Nucleus accumbens (tissue), 56 donors: ENCODE data around the gene AUTS2.

Experiments
- DNase-seq, 56 donors: peaks; one replicate each; lab custom pipeline; 2025; lab: John Stamatoyannopoulos, UW

AUTS2 gene

DNA sequence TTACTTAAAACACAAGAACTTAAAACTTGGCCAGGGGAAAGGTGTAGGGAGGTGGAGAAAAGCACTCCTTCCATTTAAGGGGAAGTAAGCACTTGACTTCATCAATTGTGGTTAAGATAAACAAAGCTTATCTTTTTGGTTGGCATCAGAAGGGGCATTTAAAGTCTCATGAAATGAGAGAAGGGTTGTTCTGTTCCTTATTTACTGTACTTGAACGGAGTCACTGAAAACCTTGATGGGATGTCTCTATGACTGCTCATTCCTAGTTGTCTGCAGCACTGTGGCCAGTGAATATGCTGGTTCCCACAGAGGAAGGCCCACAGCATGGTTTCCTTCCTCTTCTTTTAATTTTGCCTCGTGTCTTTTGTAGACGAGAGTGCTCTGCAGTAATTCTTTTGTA is 229.3 kb downstream of the AUTS2 start:
- DNase-seq, result no peak

DNA sequence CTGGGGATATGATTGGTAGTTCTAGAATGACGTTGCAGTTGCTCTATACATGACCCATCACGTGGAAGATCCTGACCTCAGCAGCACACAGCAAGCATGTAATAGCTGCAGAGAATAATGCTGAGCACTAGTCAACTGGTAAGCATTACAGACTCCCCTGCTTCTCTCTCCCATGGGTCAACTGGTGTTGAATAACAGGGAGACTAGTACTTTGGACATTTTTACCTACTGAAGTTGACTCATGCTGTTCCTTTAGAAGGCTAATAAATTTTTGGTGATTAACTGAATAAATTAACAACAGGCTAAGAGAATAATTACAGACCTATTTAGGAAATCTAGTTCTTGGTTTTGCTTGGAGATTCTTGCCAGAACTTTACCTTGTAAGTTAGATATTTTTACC is 234.1 kb downstream of the AUTS2 start:
- no peak for DNase-seq

DNA sequence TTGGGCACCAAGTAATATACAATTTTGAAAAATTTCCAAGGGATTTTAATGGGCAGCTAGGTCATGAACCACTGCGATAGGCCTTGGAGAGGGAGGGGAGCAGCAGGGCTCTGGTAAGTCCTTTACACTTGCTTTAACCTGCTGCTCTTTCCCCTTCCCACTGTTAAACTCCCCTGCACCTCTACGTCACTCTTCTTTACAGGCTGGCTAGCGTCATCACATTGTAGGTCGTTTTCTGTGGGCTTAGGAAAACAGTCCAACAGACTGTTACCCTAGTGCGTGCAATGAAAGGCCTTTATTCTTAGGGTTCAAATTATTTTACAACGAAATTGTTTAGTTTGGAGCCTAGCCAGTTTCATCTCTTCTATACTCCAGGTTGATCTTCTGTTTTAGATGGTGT is 235.7 kb downstream of the AUTS2 start:
- DNase-seq, result no peak

DNA sequence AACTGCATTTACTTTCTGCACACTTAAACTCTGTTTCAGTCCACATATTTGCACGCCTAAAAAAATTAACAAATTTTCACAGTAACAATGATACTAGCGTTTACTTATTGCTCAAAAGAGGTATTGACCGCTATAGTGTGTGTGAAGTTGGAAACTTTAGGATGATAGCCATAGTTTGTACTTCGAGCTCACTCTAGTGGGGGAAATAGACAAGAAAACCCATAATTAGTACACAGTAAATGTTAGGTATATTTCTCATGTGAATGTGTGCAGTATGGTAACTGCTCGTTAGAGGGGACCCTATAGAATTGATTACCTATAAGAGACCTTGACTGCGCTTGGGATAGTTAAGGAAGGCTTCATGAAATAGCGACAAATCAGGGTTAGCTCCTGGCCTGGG is 238.4 kb downstream of the AUTS2 start:
- no peak for DNase-seq

DNA sequence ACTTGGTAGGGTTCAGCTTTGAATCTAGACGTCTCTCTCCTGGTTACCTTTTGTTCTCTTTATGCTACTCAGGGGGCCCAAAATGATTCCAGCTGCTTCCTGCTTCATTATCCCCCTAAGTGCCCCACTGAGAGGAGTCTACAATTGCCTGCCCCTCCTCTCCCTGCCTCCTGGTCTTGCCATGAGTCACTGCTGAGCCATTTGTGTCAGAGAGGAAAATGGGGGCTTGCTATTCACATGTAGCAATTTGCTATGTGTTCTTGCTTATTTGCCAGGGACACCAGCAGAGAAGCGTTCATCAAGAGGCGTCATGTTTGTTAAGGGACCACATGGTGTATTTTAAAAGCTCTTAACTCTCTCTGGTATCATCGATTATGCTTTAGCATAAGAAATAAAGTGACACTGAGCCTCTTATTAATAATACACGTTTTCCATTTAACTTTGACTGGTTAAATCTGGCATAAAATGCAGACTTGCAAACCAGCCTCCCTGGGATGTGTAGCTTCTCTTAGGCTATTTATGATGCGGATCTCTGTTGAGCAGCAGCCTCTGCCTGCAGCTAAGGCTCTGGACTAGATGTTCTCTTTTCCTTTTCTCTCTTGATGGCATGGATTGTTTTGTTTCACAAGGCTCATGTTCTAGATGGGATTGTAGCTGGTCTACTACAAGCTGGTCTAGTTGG is 239.3 kb downstream of the AUTS2 start:
- DNase-seq, result no peak

DNA sequence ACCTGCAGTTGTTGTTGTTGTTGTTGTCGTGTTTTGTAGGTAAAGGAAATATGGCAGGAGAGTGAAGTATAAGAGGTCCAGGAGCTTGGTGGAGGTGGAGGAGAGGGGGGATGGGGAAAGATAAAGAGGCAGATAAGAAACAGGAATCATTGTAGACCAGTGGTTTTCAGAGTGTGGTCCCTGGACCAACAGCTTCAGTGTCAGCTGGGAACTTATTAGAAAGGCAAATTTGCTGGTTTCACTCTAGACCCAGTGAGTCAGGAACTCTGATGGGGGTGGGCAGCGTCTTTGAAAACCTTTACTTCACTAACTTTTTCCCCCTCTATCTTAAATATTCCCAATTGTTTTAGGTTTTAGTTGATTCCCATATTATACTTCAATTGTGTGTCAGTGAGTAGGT is 241.5 kb downstream of the AUTS2 start:
- DNase-seq, result no peak

DNA sequence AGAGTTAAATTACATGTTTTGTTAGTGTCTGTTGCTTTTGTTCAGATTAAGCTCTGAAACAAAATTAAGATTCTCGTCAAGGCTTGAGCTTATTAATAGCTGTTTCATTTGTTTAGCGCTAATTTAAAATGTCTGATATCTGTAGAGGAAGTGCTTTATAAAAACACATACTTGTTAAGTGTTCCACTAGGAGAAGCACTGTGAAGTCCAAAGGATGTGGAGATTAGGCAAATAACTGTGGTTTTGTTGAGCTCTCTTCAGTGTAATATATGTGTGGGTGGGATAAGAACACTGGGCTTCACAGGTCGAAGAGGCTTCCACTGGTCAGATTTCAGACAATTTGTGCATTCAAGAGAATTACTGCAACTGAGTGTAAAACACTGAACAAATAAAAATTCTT is 242.0 kb downstream of the AUTS2 start:
- no peak for DNase-seq

DNA sequence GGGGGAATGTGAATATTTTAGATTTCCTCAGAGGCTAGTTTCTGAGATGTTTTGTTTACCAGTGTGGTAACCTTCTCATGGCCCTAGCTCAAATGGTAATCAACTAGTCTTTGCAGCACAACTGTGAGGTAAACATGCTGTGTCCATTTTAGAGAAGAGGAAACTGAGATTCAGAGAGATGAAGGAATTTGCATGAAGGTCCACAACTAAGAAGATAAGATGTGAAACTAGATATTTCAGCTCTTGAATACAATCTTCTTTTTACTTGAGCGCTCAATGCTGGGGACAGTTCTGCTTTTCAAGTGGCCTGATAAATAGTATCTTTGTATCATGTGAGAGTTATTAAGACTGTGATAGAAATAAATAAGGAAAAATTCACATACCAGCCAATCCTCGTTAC is 245.4 kb downstream of the AUTS2 start:
- DNase-seq, result no peak

DNA sequence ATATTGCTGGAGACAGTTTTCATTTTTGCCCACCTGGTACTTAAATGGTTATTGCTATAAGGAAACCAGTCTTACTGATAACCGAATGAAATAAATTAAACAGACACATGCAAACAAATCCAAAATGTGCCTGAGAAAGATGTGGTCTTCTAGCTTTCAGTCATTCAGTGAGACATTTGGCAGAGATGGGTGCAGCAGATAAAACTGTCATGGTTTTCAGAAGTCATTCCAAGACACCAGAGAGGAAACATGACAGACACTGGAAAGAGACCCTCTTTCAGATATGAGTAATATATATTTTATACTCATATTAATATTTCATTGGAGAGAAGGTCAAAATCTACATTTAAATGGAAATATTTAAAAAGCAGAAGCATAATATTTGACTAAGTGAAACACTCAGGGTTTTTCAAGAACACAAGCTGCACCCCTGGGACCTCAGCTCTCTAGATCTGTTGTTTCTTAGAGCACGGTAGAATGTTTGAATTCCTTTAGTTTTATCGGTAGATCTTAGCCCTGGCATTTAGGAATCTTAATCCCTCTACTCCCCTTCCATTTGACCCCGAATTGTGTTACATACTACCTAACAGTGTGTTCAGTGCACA is 246.1 kb downstream of the AUTS2 start:
- no peak for DNase-seq

DNA sequence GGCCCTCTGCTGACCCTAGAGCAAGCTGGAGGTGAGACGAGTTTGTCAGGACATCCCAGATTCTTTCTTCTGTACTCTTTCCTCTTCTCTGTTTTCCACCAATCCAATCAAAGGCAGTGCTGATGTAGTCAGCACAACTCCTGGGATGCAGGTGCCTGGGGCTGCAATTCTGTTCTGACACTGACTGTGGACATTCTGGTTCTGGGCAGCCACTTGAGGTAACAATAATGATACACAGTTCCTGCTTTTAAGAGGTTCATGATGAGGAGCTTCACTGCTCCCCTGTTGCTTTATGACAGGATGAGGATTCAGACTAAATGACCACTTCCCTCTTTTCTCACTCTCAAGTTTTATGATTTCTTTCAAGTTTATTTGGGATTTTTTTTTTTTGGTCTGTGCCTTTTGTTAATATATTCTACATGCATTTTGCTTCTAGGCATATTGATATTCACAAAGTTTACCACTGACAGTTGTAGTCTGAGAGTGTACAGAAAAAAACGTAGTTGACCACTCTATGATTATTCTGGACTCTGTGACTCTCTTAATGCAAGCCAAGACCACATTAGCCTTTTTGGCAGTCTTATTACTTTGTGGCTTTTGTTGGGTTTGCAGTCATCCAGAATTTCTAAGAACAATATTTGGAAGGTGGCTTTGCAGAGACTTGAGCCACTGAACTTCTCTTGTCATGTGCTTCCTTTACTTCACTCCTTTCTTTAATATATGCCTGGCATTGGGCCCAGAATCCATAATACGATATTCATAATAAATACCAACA is 247.6 kb downstream of the AUTS2 start:
- DNase-seq, result no peak

DNA sequence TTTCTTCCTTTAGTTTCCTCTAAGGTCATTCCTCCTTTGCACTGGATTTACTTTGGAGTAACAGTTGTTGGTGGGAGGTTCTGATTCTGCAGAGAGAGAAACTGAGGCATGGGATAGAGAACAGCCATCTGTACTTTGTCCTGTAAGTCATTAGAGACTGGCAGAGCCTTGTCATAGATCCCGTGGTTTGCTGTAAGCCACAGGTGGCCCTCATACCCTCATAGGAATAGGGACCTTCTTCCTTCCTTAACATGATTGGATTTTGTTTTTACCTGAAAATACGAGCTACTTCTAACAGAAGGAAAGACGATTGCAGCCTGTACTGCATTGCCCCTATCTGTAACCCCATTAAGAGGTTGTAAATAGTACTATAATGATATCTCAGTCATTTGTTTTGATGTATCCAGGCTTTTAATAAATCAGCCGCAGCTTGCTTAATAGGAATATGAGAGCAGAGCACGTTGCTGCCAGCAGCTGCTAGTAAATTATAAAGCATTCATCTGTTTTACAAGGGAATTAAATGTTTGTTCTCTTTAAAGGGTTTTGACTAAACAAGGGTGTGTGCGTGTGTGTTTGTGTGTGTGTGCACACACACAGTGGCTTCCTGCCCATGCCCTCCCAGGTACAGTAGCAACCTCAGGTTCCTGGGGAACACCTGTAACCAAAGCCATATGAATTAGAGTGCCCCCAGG is 249.8 kb downstream of the AUTS2 start:
- no peak for DNase-seq

DNA sequence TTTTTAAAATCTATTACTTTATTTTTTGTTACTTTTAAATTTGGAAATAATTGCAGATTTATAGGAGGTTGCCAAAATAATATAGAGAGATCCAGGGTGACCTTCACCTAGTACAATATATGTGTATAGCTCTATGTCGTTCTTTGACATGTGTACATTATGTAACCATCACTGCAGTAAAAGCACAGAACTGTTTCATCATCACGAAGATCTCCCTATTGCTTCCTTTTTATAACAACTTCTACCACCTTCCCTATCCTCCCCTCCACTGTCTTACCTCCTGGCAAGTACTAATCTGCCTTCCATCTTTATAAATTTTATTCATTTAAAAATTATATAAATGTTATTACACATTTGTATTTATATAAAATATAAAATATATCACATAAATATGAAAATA is 251.0 kb downstream of the AUTS2 start:
- DNase-seq, result no peak

DNA sequence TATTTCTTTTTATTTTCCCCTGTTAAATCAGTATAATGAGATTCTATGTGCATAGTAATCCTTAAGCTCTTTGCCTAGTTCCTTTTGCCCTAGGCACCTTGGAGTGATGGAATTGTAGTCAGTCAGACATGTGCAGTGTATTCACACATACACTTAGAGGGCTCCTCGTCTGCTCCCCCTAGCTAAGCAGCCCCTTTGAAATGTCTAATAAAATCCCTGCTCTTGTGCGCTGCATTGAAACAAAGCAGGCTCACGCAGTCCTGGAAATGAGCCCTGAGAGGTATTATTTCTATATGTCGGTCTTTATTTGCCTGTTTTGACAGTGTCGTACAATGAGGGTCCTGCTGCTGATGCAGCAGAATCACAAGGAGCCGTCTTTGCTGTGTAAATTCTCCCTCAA is 258.7 kb downstream of the AUTS2 start:
- DNase-seq, result no peak

DNA sequence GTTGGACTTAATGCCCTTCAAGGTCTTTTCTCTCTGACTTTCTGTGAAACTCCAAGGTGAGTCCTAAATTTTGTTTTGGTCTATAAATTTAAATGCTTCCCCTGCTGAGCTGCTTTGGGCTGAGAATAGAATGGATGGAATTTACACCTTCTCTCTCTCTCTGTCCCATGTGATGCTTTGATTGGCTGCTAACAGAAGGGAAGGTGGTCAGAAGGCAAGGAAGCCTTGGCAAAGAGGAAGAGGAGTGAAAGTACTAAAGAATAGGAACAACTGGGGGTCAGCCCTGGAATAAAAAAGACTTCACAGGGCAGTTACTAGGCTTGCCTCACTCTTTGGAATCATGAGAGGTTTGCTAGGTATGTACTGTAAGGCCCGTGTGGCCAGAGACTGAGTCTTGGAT is 260.2 kb downstream of the AUTS2 start:
- no peak for DNase-seq

DNA sequence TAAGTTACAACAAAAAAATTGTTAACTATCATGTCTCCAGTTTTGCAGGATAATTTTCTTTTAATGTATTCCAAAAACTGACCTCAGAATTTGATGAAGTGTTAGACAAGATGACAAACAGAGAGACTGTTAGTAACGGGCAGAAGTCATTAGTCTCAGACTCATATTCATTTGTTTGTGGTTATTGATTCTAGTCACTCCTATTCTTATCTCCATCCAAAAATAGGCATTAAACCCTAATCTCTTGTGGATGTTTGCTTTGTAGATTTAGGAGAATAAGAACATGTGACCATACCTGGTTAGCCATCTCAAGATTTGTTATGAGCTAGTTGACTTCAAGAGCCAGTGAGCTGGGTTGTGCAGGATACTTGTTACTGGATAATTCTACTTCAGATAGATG is 261.1 kb downstream of the AUTS2 start:
- DNase-seq, result no peak

DNA sequence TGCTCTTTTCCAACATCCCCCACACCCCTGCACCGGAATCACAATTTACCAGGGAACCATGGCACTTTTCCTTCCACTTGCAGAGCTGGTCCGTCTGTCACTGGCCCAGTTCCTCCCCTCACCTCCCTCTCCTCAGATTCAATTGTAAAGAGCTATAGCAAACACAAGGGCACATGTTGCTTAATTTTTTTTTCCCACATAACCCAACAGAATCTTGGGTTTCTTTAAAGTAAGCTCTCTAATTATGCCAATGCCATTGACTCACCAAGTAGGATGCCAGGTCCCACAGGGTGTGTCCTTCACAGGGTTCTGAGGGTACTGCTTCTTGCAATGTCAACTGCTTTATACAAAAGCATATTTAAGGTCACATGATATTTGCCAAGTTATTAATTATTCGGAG is 262.2 kb downstream of the AUTS2 start:
- DNase-seq, result no peak

DNA sequence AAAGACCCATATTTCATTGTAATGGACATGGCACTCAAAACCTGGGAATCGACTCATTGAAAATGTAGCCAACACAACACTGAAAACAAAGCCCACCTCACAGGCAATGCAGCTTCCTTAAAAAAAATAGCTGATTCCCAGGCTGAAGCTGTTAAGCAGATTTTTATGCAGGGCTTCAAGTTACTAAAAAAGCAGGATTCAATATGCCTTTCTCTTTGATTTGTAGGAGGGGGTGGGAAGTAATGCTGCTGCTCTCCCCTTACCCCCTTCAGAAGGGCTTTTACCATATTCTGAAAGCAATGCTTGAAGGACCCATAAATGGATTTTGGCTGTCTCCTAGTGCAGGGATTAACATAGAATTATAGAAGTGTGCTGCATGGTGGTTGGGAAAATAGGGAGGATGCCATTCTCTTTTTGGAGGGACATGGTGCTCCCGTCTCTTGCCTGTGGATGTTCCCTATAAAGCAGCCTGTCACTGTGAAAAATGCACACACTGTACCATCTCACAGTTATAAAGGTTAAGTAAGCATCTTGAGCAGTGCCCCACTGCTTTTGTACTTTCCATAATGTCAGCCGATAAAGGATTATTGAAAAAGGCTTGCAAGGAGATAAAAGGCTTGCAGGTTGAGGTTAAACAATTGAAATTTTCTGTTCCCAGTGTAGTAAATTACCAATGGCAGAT is 262.8 kb downstream of the AUTS2 start:
- DNase-seq, result no peak

DNA sequence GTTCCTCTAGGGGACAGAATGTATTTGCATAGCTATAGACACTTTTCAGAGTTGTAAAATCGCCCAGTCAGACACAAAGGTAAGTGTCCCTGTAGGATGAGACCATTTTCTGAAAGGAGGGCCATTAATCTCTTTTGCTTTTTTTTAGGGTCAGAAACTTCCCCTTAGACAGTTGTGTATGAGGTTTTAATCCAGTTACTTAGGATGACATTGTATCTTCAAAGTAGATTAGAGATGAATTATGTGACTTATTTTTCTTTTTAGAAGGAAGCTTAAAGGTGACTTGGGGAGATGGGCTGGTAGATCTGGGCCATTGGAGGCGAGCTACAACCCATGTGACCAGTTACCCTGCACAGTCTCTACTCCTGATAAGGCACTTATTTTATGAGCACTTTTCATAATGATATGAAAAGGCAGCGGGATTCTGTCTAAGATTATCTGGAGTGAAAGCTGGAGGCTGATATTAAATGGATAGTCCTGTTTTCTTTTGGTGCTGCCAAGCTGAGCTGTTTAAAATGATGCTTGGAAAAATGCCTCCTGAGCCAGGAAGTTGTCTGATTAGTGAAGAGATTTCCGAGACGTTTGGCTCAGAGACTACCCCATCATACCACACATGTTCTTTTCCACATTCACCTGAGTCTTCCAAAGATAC is 264.3 kb downstream of the AUTS2 start:
- DNase-seq, result no peak

DNA sequence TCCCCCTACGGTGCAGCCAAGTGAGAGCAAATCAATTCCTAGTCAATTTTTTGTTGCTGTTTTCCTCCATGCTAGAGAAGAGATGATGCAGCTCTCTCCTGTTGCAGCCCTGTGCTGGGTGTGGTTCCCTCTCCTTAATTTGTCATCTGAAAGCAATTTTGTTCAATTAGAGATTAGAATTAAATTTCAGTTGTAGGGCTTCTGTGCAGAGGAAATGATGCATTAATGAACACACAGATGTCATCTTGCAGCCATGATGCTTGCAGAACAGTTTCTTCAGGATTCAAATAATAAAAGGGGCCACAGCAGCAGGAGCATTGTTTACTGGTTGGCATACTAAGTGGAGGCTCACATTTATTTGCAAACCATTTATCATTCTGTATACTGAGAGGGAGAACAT is 266.0 kb downstream of the AUTS2 start:
- DNase-seq, result peak in 1 of 56 donors; percentile 9

DNA sequence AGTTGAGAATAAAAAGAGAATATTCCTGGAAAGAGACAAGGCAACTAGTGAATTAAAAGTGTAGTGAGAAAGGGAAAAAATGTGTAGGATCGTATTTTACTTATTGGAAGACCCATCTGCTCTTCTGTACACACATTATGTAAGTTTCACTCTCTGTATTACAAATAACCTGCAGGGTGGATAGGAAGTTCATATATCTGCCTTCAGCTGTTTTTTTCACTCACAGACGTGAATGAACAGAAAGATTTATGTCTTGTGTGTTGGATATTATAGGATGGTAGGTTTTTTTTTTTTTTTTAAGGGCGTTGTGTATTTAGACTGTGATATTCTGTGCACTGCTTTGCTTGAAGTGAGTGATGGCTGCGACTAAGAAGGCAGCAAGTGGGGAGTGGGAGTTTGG is 266.5 kb downstream of the AUTS2 start:
- DNase-seq, result no peak
